ENCODE data around the gene CCDC183. TPM values are rescaled to one million over a fixed set of nuclear protein-coding genes. Genes with fewer than 3 reads are reported as not detected.

The CCDC183 gene
- total and polyA plus RNA-seq, 10 of the 15 experiments (the other 5 are each of a cell fraction or from before 2014, with no cell fraction given): 0.04 to 1.2 (median 0.55) TPM; not detected in 5

- TF ChIP-seq, protein P1, sequence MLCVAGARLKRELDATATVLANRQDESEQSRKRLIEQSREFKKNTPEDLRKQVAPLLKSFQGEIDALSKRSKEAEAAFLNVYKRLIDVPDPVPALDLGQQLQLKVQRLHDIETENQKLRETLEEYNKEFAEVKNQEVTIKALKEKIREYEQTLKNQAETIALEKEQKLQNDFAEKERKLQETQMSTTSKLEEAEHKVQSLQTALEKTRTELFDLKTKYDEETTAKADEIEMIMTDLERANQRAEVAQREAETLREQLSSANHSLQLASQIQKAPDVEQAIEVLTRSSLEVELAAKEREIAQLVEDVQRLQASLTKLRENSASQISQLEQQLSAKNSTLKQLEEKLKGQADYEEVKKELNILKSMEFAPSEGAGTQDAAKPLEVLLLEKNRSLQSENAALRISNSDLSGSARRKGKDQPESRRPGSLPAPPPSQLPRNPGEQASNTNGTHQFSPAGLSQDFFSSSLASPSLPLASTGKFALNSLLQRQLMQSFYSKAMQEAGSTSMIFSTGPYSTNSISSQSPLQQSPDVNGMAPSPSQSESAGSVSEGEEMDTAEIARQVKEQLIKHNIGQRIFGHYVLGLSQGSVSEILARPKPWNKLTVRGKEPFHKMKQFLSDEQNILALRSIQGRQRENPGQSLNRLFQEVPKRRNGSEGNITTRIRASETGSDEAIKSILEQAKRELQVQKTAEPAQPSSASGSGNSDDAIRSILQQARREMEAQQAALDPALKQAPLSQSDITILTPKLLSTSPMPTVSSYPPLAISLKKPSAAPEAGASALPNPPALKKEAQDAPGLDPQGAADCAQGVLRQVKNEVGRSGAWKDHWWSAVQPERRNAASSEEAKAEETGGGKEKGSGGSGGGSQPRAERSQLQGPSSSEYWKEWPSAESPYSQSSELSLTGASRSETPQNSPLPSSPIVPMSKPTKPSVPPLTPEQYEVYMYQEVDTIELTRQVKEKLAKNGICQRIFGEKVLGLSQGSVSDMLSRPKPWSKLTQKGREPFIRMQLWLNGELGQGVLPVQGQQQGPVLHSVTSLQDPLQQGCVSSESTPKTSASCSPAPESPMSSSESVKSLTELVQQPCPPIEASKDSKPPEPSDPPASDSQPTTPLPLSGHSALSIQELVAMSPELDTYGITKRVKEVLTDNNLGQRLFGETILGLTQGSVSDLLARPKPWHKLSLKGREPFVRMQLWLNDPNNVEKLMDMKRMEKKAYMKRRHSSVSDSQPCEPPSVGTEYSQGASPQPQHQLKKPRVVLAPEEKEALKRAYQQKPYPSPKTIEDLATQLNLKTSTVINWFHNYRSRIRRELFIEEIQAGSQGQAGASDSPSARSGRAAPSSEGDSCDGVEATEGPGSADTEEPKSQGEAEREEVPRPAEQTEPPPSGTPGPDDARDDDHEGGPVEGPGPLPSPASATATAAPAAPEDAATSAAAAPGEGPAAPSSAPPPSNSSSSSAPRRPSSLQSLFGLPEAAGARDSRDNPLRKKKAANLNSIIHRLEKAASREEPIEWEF (IDR thresholded peaks at IDR 0.05; ENCODE audit: insufficient replicate concordance, low read depth, low read length): no peak
- TF ChIP-seq TCF12 (IDR thresholded peaks at IDR 0.05; ENCODE audit: low read depth, low read length): no peak
- no peak for TF ChIP-seq NFYB (IDR thresholded peaks at IDR 0.05; ENCODE audit: insufficient read depth, low read depth, low read length)
Measured at GRCh38 chr9:136806067-136806466, 9.9 kb downstream of the CCDC183 start (continued).

GRCh38 chr9:136806631-136807201, 10.6 kb downstream of the CCDC183 start:
- intact Hi-C loops (cut with micrococcal nuclease; ENCODE audit: unreplicated experiment): loop anchor here (10.0 kb wide), 1 partner anchor 78 kb away; the partner anchor contains the start of gene TRAF2
- Histone ChIP-seq H3K27ac (ENCODE audit: control insufficient read depth, insufficient read depth) (no peak overlapping the region), H3K79me2 (ENCODE audit: control insufficient read depth, insufficient read depth, low read length) (peaks cover 36% of the 10 kb centered on the region), H3K4me3 (peak overlapping the region; percentile 76), H3K4me2 (ENCODE audit: control insufficient read depth, insufficient read depth) (peak overlapping the region; percentile 32), H2AFZ (ENCODE audit: control insufficient read depth, low read depth, low read length) (no peak overlapping the region), H3K27me3 (replicated peaks in 1 of 2; ENCODE audit: control insufficient read depth in 2 of 2, insufficient read depth in 2 of 2, low read length in 1 of 2) (no peaks in the 10 kb centered on the region), H4K20me1 (ENCODE audit: control insufficient read depth, insufficient read depth) (no peaks in the 10 kb centered on the region), H3K9me3 (replicated peaks; ENCODE audit: control insufficient read depth, insufficient read depth, low read length) (no peaks in the 10 kb centered on the region), H3K36me3 (ENCODE audit: control insufficient read depth in 2 of 2, insufficient read depth in 2 of 2, low read length in 1 of 2) (peaks cover 0 to 4% of the 10 kb centered on the region in 2 experiments; a peak in 2 of 4 replicates), H3K9ac (ENCODE audit: control insufficient read depth, insufficient read depth, low read length) (peak overlapping the region; percentile 93), H3K4me1 (ENCODE audit: control insufficient read depth, insufficient read depth, low read length) (peaks cover 7% of the 10 kb centered on the region)
- ChIA-PET SMC1A (ENCODE audit: uncharacterized antibody, unreplicated experiment) (no interaction called here), CTCF (interaction anchor here (1.1 to 4.4 kb wide), 9 partner anchors 13 to 387 kb away, joined by 3 to 15 read pairs (median 5); partner anchors contain the start of genes AJM1 and TMEM141), RAD21 (ENCODE audit: unreplicated experiment) (interaction anchor here (1.4 kb wide), 1 partner anchor 228 kb away, joined by 4 read pairs; no protein-coding TSS in a partner anchor), POLR2A (interaction anchor here (0.5 to 1.2 kb wide), 7 partner anchors 9 to 344 kb away, joined by 3 to 7 read pairs (median 4); no protein-coding TSS in a partner anchor)
- no peak for DNase-seq (ENCODE audit: low read depth, low spot score)
- TF ChIP-seq, protein P2, sequence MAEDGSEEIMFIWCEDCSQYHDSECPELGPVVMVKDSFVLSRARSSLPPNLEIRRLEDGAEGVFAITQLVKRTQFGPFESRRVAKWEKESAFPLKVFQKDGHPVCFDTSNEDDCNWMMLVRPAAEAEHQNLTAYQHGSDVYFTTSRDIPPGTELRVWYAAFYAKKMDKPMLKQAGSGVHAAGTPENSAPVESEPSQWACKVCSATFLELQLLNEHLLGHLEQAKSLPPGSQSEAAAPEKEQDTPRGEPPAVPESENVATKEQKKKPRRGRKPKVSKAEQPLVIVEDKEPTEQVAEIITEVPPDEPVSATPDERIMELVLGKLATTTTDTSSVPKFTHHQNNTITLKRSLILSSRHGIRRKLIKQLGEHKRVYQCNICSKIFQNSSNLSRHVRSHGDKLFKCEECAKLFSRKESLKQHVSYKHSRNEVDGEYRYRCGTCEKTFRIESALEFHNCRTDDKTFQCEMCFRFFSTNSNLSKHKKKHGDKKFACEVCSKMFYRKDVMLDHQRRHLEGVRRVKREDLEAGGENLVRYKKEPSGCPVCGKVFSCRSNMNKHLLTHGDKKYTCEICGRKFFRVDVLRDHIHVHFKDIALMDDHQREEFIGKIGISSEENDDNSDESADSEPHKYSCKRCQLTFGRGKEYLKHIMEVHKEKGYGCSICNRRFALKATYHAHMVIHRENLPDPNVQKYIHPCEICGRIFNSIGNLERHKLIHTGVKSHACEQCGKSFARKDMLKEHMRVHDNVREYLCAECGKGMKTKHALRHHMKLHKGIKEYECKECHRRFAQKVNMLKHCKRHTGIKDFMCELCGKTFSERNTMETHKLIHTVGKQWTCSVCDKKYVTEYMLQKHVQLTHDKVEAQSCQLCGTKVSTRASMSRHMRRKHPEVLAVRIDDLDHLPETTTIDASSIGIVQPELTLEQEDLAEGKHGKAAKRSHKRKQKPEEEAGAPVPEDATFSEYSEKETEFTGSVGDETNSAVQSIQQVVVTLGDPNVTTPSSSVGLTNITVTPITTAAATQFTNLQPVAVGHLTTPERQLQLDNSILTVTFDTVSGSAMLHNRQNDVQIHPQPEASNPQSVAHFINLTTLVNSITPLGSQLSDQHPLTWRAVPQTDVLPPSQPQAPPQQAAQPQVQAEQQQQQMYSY (CRISPR knock-in tag; IDR thresholded peaks at IDR 0.05): no peak
- peak; percentile 28; the same call in 1 of the 2 replicates for TF ChIP-seq MLLT1 (IDR thresholded peaks at IDR 0.05)
- 83% methylated on average over 25 of the region's 25 CpGs for WGBS (ENCODE audit: insufficient coverage, insufficient replicate concordance, low lambda C conversion rate, missing lambda C conversion rate)
- FAIRE-seq: no peak
- BruUV-seq (replicated peaks): no TSS peak
- in situ Hi-C loops (cut with MboI): no loop called here
- no peak for ATAC-seq
